Right kidney (tissue), 9 donors: Measurements from ENCODE around the gene SLC24A4.

Experiments
- DNase-seq: peaks from one replicate; pipeline ENCODE4 v3.0.0-alpha.2; 2016
- long read RNA-seq, 8 donors: transcript quantifications; one replicate each; lab custom pipeline, GENCODE V29; 2026

The SLC24A4 gene, protein sequence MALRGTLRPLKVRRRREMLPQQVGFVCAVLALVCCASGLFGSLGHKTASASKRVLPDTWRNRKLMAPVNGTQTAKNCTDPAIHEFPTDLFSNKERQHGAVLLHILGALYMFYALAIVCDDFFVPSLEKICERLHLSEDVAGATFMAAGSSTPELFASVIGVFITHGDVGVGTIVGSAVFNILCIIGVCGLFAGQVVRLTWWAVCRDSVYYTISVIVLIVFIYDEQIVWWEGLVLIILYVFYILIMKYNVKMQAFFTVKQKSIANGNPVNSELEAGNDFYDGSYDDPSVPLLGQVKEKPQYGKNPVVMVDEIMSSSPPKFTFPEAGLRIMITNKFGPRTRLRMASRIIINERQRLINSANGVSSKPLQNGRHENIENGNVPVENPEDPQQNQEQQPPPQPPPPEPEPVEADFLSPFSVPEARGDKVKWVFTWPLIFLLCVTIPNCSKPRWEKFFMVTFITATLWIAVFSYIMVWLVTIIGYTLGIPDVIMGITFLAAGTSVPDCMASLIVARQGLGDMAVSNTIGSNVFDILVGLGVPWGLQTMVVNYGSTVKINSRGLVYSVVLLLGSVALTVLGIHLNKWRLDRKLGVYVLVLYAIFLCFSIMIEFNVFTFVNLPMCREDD
- long read RNA-seq, donor 1 = 0 reads
- long read RNA-seq, donor 2 = 0 reads
- long read RNA-seq, donor 3 = 0 reads
- long read RNA-seq, donor 4 = 0 reads
- long read RNA-seq, donor 5 = 0 reads
- long read RNA-seq, donor 6 = 0 reads
- long read RNA-seq, donor 7 = 0 reads
- long read RNA-seq, donor 8 = 0 reads

GRCh38 chr14:92323011-92323915 is at the start of gene SLC24A4:
Gene SLC24A4 (plus strand): TSS chr14:92323165. CDS start chr14:92323831, 666 bp downstream.
- peak; percentile 80 for DNase-seq

DNA sequence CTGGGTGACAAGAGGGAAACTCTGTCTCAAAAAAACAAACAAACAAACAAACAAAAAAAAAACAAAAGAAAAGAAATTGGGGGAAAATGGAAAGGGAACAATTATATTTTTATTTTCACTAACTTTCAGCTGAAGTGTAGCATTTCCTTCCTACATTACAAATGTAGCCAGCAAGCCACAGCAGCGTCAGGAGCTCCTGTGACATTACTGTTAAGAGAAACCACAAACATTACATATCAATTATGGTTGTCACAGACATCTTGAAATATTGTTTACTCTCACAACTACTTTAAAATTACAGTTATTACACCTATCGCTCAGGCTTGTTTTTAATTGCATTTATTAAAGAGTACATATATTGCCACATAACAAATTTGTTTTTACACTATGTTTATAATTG is 49.8 kb upstream of the SLC24A4 start:
- DNase-seq = no peak

DNA sequence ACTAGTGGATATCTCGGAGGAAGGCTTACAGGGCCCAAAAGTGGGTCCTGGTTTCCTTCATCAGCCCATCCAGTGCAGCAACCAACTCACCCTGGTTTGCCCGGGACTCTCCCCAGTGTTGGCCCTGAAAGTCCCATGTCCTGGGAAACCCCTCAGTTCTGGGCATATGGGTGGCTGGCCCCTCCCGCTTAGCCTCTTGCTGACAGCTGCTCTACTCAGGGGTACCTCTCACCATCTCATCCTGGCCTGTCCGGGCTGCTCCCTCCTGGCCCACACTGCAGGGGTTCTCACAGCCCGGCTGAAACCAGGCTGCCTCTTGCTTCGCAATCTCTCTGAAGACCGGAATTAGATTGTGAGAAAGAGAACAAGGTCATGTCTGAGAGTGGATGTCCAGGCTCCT is 48.9 kb upstream of the SLC24A4 start:
- no peak for DNase-seq

DNA sequence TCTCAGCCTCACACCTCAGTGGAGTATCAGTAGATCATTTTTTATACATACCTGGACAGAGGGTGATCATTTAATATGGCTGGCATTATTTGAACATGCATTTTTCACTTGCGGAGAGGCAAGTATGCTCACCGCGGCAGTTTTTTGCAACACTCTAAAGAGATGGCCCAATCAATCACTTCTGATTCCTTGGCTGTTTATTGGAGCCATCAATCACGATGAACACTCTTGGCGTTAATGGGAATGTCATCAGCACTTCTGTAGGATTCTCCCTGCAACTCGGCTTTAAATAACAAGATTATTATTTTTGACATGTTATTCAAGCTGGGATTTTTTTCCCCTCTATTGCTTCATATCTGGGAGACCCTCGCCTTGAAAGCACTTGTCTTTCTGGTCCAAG is 46.9 kb upstream of the SLC24A4 start:
- DNase-seq = no peak

DNA sequence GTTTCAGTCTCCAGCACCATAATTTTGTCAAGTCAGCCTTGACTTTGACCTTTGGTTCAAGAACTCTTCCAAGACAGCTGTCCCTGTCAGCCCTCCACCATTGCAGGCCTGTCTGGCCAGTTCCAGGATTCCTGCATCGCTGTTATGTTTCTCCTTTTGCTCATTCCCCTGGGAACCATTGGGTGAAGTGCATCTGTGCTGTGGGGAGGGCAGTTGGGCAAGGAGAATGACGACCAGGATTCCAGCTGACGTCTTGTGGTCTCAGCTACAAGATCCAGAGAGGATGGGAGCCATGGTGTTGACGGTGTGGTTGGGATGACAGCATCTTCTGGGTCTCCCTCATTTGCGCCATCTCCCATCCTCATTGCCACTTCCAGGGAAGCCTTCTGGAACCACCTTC is 45.9 kb upstream of the SLC24A4 start:
- no peak for DNase-seq

DNA sequence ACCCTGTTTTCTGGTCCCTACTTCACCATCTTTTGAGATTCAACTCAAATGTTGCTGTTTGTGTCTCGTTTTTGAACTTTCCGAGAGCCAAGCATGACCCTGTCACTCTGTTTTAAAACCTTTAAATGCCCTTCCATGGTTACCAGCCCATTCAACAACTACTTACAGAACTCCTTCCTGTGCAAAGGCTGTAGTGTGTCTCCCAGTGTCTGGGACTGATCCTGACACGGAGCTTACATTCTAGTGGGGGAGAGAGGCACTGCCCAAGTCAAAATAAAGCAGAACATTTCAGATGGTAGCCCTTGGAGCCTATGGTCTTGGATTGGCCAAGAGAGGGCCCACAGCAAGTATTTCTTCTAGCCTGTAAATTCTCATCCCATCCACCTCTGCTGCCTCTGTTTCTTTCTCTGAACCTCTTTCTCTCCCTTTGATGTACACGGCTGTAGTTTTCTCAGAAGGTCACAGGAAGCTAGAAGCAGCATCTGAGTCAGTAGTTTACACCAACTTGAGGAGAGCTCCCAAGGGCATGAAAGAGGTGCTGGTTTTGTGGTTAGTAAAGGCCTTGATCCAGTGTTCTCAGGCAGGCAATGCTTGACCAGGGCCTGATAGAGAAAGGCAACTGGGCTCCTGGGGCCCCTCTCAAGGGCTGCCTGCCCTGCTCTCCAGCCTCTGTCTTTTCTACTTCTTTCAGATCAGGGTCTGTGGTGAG is 42.3 kb upstream of the SLC24A4 start:
- DNase-seq = no peak

DNA sequence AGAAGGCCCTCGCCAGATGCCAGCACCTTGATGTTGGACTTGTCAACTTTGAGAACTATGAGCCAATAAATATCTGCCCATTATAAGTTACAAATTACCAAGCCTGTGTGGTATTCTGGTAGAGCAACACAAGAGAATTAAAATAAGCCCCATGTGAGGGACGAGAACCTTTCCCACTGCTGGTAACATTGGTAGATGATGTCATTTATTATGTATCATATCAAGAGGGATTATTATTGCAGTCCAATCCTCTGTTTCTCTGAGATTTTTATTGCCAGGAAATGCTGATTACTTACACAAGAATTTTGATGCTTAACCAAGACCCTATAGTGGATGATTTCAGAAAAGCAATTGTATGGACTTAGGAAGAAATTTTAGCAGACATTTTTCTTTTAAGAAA is 40.3 kb upstream of the SLC24A4 start:
- DNase-seq = no peak

- no peak for DNase-seq
Measured at GRCh38 chr14:92285311-92285710, 37.7 kb upstream of the SLC24A4 start.

DNA sequence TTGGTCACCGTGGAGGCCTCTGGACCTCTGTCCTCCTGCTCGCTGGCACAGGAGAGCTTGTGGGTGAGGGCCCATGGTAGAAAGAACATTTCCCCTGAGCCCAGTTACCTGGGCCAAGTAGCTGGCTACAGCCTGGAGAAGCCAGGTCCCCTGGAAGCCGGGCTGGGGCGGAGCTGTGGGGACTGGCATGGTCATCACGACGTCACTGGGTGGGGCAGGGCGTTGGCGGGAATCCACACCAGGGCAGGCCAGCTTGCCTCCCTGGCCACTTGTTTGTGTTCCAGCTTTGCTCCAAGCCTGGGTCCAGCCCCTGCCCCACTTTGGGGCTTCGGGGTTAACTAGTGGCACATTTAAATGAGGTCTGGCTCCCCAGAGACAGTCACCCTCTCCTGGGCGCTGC is 35.0 kb upstream of the SLC24A4 start:
- no peak for DNase-seq

DNA sequence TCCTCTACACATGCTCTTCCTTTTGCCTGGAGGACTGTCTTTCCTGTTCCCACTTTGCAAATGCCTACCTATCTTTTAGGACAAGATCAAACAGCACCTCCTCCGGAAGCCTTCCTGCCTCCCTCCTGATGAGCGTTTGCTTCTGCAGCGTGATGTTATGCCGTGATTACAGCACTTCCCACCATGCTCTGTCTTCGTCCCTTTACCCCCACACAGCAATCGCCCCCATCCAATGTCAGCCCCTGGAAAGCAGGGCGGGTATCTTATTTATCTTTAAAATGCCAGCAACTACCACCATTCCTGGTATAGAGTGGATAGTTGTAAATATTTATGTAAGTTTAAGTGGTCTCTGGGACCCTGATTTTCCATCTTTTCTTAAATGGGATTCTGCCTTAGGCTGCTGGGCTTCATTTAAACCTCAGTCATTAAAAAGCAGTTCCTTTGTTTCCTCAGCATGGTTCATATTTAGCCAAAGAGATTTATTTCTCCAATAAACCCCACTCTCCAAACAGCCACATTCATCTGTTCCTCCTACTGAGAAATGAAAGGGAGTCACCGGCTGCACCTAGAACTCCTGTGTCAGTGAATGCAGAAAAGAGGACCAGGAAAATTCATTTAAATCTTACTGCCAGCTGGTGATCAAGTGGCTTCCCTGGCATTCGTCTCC is 33.8 kb upstream of the SLC24A4 start:
- DNase-seq = no peak

GRCh38 chr14:92292673-92293072 is 30.3 kb upstream of the SLC24A4 start:
- no peak for DNase-seq

DNA sequence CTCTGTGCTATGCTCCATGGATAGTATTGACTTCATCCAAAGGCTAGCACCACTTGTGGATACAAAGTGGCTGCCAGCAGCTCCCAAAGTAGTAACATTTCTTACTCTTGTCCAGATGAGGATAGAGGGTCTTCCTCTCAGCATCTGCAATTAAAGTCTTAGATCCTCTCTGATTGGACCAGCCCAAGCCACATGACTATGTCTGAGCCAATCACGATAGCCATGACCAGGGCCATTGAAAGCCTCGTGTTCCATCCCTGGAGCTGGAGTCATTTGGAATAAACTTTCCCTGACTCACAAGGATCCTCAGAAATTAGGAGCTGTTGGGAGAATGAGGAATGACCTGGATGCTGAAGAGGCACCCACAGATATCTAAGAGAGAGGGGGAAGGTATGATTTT is 28.5 kb upstream of the SLC24A4 start:
- no peak for DNase-seq

DNA sequence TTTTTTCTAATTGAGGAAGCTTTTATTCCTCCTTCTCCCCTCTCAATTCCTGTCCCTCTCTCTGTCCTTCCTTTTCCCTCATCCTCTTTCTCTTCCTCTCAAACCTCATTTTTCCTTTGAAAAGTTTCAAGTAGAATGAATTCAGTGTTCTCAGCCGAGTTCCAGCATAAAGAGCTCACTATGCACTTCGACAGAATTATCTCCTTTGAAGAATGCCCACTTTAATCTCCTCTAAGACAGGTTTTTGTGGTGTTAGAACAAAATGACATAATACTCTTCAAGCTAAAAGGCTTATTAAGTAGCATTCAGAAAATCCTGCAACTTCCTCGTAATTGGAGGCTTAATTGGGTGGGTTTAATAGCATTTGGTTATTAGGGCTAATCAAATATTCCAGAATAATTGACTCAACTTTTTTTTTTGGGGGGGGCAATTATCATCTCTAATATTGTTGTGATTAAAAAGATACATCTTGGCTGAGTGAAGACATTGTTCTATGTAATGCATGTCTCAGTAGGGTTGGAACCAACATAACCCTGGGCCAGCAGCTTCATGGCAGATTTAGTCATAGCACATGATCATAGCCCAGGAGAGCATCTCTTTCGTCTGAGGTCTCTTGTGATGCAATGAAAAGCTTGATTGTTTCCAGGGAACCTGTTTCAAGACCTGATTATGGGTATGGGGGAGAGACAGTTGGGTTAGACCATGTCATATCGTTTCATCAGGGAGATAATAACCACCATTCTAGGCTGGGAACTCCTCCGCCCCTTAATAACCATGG is 25.0 kb upstream of the SLC24A4 start:
- no peak for DNase-seq

- no peak for DNase-seq
Measured at GRCh38 chr14:92302481-92302880, 20.5 kb upstream of the SLC24A4 start.

GRCh38 chr14:92308716-92309115 is 14.2 kb upstream of the SLC24A4 start:
- DNase-seq = no peak

GRCh38 chr14:92309968-92310530 is 12.9 kb upstream of the SLC24A4 start:
- no peak for DNase-seq

- DNase-seq = no peak
Measured at GRCh38 chr14:92310776-92311375, 12.1 kb upstream of the SLC24A4 start.

GRCh38 chr14:92314182-92314581 is 8.8 kb upstream of the SLC24A4 start:
- no peak for DNase-seq

GRCh38 chr14:92315050-92315805 is 7.7 kb upstream of the SLC24A4 start:
- no peak for DNase-seq
